WERI-Rb-1 (cell line): ENCODE data around the gene ALCAM.

Experiments used
- DNase-seq: peaks from one replicate; pipeline ENCODE4 v3.0.0-alpha.2; 2020
- H3K27ac ChIP-seq: fragments of 250-450 bp; sonication (Bioruptor Pico); 2 replicates; pipeline ENCODE4 v1.5.1; 2020; ENCODE audit warnings: mild to moderate bottlenecking, moderate library complexity
- H3K27me3 ChIP-seq: fragments of 250-450 bp; sonication (Bioruptor Pico); 2 replicates; pipeline ENCODE4 v1.5.1; 2021; ENCODE audit warnings: mild to moderate bottlenecking, low read depth, moderate library complexity; ENCODE audit not compliant: insufficient read depth, severe bottlenecking
- H3K36me3 ChIP-seq: fragments of 250-450 bp; sonication (Bioruptor Pico); 2 replicates; pipeline ENCODE4 v1.5.1; 2020; ENCODE audit warnings: mild to moderate bottlenecking, moderate library complexity
- H3K4me3 ChIP-seq: 2 replicates; pipeline ENCODE4 v1.5.1; 2011; ENCODE audit warnings: low read depth, mild to moderate bottlenecking, control low read depth, low read length
- H3K9me3 ChIP-seq: fragments of 250-450 bp; sonication (Bioruptor Pico); 2 replicates; pipeline ENCODE4 v1.5.1; 2021; ENCODE audit warnings: mild to moderate bottlenecking, moderate library complexity; ENCODE audit not compliant: severe bottlenecking
- TF ChIP-seq, protein P1 (sequence below): IDR thresholded peaks from 2 replicates; pipeline ENCODE4 v1.5.1; 2011; ENCODE audit warnings: low read depth, mild to moderate bottlenecking, control low read depth, inconsistent platforms, low read length

The ALCAM gene

DNA sequence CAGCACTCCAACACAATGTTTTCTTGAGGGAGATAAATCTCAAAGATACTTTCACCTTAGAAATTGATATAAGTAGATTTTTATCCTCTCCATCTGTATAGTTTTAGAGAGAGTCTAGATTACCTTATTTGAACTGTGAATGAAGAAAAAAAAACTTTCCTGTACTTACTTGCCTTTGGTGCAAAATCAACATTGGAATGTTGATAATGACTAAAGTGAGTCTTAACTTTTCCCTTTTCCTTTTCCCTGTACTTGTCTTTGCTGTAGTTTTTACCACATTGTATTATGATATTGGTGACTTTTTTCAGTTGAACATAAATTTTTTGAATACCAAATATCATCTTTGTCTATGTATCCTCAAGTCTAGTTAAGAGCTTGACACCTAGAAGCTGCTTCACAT is 6.7 kb downstream of the ALCAM start:
- no peak overlapping the region for H3K4me3 ChIP-seq
- TF ChIP-seq, protein P1, sequence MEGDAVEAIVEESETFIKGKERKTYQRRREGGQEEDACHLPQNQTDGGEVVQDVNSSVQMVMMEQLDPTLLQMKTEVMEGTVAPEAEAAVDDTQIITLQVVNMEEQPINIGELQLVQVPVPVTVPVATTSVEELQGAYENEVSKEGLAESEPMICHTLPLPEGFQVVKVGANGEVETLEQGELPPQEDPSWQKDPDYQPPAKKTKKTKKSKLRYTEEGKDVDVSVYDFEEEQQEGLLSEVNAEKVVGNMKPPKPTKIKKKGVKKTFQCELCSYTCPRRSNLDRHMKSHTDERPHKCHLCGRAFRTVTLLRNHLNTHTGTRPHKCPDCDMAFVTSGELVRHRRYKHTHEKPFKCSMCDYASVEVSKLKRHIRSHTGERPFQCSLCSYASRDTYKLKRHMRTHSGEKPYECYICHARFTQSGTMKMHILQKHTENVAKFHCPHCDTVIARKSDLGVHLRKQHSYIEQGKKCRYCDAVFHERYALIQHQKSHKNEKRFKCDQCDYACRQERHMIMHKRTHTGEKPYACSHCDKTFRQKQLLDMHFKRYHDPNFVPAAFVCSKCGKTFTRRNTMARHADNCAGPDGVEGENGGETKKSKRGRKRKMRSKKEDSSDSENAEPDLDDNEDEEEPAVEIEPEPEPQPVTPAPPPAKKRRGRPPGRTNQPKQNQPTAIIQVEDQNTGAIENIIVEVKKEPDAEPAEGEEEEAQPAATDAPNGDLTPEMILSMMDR, result no peak
- no peak overlapping the region for H3K27ac ChIP-seq
- H3K27me3 ChIP-seq, result no peaks in the 10 kb centered on the region
- no peak for DNase-seq
- H3K9me3 ChIP-seq, result no peaks in the 10 kb centered on the region
- H3K36me3 ChIP-seq, result no peaks in the 10 kb centered on the region

DNA sequence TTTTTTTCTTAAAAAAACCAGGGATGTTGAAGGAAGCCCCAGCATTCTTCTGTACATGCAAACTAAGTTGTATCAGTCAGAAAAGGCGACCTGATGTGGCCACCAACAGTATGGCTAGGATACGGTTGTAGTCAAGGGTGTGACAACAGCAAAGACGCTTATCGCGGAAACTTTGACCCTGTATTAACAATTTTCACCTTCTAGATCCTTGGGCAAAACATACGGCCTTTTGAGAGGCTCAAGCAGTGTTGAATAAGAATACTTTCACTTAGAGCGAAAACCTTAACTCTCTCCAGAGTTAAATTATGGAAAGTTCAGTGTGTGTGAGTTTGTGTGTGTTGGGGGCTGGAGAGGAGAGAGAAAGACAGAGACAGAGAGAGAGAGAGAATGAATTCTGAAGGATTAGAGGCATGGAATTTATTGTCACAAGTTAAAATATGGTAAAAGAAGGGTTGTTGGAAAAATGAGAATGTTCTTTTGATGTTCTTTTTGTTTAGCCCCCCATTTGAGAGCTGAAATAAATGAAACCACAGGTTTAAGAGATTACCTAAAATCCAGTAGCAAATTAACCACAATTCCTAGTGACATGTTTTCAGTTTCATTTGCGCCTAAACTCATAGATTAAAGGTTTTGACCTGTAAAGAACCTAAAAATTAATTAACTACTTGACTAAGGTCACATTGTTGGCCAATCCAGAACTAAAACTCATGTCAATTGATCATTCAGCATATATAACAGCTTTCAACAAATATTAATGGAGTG is 9.2 kb downstream of the ALCAM start:
- no peaks in the 10 kb centered on the region for H3K27me3 ChIP-seq
- DNase-seq, result no peak
- no peaks in the 10 kb centered on the region for H3K9me3 ChIP-seq
- no peak overlapping the region for H3K27ac ChIP-seq
- TF ChIP-seq, protein P1, result no peak
- no peaks in the 10 kb centered on the region for H3K36me3 ChIP-seq
- H3K4me3 ChIP-seq, result no peak overlapping the region

DNA sequence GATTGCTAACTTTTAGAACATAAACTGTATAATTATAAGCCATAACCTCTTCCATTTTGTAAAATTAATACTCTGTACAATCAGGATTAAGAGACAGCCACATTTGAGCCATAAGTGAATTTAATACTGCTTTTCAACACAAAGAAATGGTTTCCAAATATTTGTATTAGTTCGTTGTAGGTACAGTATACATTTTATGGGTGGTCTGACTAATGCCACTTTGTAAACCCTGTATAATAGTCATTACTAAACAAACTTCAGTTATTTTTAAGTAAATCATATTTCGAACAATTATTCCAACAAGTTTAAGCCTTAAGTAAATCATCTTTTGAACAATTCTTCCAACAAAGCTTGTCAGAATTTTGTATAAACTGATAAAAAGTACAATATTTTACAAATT is 11.0 kb downstream of the ALCAM start:
- TF ChIP-seq, protein P1, result no peak
- H3K27ac ChIP-seq, result no peak overlapping the region
- H3K27me3 ChIP-seq, result no peaks in the 10 kb centered on the region
- no peaks in the 10 kb centered on the region for H3K36me3 ChIP-seq
- H3K9me3 ChIP-seq, result no peaks in the 10 kb centered on the region
- DNase-seq, result no peak
- H3K4me3 ChIP-seq, result no peak overlapping the region

DNA sequence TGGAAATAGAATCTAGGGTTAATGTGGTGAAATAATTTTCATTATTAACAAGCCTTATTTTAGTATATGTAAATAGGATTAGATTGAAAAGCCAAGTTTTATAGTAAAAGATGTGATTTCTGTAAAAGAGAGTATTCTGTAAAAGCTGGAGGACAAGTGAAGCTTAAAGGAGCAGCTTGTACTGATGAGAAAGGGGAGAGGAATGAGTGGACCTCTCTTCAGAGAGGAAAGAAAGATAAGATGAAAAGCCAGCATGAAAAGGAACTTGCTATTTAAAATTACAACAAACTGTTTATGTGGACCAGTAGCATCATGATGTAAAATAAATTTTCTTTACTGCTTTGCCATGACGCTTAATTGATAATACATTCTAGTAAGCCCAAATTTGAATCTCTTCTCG is 18.5 kb downstream of the ALCAM start:
- Histone ChIP-seq H3K9me3 (no peaks in the 10 kb centered on the region), H3K27me3 (no peaks in the 10 kb centered on the region), H3K27ac (no peak overlapping the region), H3K4me3 (no peak overlapping the region), H3K36me3 (no peaks in the 10 kb centered on the region)
- DNase-seq, result no peak
- TF ChIP-seq, protein P1, result no peak

DNA sequence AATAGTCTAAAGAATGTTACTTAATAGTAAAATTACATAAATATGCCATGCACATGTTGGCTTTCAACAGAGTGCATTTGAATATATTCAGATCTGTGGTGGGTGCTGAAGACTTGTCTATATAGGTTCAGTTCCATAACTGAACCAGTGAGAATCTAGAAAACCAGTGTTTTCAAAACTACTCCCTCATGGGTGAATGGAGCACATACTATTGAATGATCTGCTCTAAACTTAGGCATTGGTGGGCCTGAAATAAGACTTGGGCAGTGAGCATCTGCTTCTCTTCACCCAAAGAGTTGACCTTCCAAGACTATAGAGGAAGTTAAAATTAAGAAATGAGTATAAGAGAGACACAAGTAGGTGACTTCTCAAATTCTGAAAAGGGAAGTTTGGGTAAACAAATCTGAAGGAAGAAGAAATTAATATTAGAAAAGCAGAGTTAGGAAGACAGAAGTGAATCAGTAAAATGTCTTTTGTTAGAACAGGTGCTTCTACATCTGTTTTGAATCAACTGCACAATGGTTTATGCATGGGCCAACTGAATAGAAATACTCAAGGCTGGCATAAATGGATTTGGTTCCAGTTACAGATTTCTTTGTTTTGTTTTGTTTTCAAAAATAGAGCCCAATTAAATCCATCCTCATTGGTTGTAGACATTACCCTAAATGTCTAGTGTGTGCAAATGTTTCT is 19.3 kb downstream of the ALCAM start:
- Histone ChIP-seq H3K9me3 (no peaks in the 10 kb centered on the region), H3K4me3 (no peak overlapping the region), H3K36me3 (no peaks in the 10 kb centered on the region), H3K27ac (no peak overlapping the region), H3K27me3 (no peaks in the 10 kb centered on the region)
- DNase-seq, result no peak
- TF ChIP-seq, protein P1, result no peak
